Astrocyte of the spinal cord (primary cell): ENCODE measurements around the gene FBXW8.

Source experiments
- DNase-seq: peaks from one replicate; pipeline ENCODE4 v3.0.0; 2011; ENCODE audit warnings: low read depth, low spot score
- H3K4me3 ChIP-seq: 2 replicates; pipeline ENCODE4 v1.5.1; 2011; ENCODE audit warnings: low read depth, mild to moderate bottlenecking, low read length, moderate library complexity
- CTCF ChIP-seq: IDR thresholded peaks from 2 replicates; pipeline ENCODE4 v1.5.1; 2012; ENCODE audit warnings: low read depth, mild to moderate bottlenecking, low read length, inconsistent platforms
- in situ Hi-C: cut with HindIII; loops from 2 replicates; pipeline ENCODE4 v1.10.0; 2017; ENCODE audit warnings: low sequenced_read_pairs

FBXW8 gene

DNA sequence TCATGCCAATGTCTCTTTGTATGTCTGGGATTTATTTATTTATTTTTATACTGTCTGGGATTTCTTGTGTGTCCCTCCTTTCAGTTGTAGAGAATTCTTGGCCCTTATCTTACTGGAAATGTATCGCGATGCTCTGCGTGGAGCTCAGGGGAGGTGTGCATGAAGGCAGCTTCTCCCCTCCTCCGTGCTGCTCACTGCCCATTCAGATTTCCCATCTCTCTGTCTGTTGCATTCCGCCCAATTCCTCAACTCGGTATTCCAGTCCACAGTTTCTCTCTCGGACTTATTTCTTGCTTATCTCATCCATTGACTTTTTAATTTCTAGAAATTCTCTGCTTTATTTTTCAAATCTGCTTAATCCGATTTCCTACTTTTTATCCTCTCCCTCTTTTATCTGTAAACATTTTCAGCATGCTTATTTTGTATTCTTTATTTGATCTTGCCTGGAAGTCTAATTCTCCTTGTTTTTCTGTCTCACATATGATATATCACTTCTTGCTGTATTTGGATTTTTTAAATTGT is 93.2 kb downstream of the FBXW8 start:
- no peak for TF ChIP-seq CTCF
- no peak overlapping the region for H3K4me3 ChIP-seq
- DNase-seq: no peak
- in situ Hi-C loops: no loop called here

DNA sequence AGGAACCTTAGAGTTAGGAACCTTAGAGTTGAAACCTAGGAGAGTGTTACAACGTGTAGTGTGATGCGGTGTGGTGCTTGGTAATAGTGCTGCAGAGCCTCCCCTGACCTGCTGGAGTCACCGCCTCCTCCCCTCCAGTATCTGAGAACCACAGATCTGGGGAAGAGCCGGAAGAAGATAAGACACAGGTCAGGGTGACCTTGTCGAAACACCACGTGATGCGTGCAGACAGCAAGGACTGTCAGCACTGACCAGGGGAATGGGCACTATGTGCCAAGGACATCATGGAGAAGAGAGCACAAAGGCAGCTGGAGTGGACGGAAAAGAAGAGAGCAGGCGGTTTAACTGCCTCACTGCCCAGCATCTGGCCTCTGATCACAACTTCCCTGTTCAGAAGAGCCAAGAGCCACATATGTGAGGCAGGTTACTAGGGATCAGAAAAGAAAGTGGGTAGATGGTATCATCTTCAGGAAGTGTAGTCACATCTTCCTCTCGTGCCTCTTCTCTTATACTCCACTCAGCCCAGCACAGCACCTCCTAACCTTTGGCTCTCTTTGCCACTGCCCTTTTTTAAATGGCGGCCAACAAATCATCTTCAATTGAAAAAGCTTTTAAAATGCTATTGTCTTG is 94.8 kb downstream of the FBXW8 start:
- no peak overlapping the region for H3K4me3 ChIP-seq
- in situ Hi-C loops: no loop called here
- TF ChIP-seq CTCF: no peak
- no peak for DNase-seq

- in situ Hi-C loops: no loop called here
- no peak for DNase-seq
- no peak for TF ChIP-seq CTCF
- no peak overlapping the region for H3K4me3 ChIP-seq
These were observed 95.6 kb downstream of the FBXW8 start for GRCh38 chr12:117006333-117006732.

- in situ Hi-C loops: no loop called here
- DNase-seq: no peak
- no peak overlapping the region for H3K4me3 ChIP-seq
- no peak for TF ChIP-seq CTCF
These were observed 96.8 kb downstream of the FBXW8 start for GRCh38 chr12:117007577-117007976.

DNA sequence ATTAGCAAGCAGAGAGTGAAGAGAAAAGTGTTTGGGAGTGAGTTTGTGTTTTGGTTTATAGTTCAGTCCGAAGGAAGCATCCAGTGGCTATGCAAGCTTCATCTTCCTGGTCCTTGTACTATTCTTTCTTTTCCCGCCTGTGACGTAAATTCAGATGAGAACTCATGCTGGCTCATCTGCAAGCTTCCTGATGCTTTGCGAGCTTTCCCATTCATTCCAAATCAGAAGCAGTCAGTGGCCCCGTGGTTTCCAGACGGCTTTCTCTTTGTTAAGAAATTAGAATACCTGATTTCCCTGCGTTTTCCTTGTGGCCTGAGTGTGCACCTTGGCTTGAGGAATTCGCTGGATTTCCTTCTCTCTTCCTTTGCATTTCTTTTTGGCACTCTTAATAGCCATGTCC is 99.0 kb downstream of the FBXW8 start:
- no peak overlapping the region for H3K4me3 ChIP-seq
- no peak for DNase-seq
- in situ Hi-C loops: no loop called here
- no peak for TF ChIP-seq CTCF

DNA sequence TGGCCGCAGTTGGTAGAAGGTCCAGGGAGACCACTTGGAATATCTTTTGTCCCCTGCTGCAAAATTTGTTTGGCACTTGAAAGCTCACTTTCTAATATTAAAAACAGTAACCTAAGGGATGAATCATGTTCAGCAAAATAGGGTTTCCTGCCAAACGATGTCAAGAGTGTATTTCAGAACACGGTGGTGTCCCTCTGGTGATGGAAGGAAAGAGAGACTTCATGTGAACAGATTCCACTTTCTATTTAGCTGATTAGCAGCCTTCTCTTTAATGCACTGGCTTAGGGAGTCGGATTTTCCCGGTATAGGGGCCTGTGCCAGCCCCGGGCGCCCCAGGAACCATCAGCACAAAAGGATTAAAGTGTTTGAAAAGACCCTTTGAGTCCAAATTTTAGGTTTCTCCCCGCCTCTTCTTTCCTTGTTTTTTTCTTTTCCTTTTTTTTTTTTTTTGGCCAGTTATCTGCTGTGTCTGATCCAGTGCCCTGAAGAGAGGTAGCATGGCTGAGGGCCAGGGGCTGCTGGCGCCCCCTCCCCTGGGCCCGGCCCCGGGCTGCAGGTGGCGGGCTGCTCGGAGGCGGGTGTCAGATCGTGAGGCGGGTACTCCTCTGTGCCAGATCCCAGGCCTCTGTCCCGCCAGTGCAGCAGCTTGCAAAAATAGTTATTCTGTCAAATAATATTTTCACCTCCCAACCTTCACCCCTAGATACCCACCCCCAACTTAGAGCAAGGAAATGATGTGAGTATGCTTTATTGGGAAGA is 100.1 kb downstream of the FBXW8 start:
- no peak overlapping the region for H3K4me3 ChIP-seq
- in situ Hi-C loops: no loop called here
- TF ChIP-seq CTCF: no peak
- no peak for DNase-seq
